GM19463 (cell line): Measurements from ENCODE around the gene MAGEB10.
"Not testable (repeated sequence)": the region's sequence is repeated elsewhere in the genome, so short reads cannot be mapped to it uniquely, and the experiment has no call there.

Experiments used
- ATAC-seq: cut with Tn5 transposase; IDR thresholded peaks from one replicate; pipeline ENCODE4 v1.9.1; 2021; ENCODE audit warnings: mild to moderate bottlenecking, moderate library complexity; ENCODE audit not compliant: unreplicated experiment

Gene MAGEB10

GRCh38 chrX:27807690-27808089, at the start of gene MAGEB10:
TSS of gene MAGEB10 (plus strand) at chrX:27807990. CDS start at chrX:27821307, 13,317 bp downstream.
- no peak for ATAC-seq

- no peak for ATAC-seq
Observed at GRCh38 chrX:27765718-27766117, 42.1 kb upstream of the MAGEB10 start.

GRCh38 chrX:27767387-27767786, 40.4 kb upstream of the MAGEB10 start:
- no peak for ATAC-seq

- no peak for ATAC-seq
Observed at GRCh38 chrX:27775984-27776383, 31.8 kb upstream of the MAGEB10 start.

- ATAC-seq = no peak
Observed at GRCh38 chrX:27796640-27797257, 11.0 kb upstream of the MAGEB10 start.

- ATAC-seq = no peak
Observed at GRCh38 chrX:27797575-27797974, 10.2 kb upstream of the MAGEB10 start.

GRCh38 chrX:27808226-27808625, 436 bp downstream of the MAGEB10 start:
- ATAC-seq = no peak

GRCh38 chrX:27808991-27809859, 1.4 kb downstream of the MAGEB10 start:
- not testable (repeated sequence) for ATAC-seq

- no peak for ATAC-seq
Observed at GRCh38 chrX:27815209-27815608, 7.4 kb downstream of the MAGEB10 start.

GRCh38 chrX:27823812-27824211, 16.0 kb downstream of the MAGEB10 start:
- no peak for ATAC-seq

- no peak for ATAC-seq
Observed at GRCh38 chrX:27838185-27838584, 30.4 kb downstream of the MAGEB10 start.

GRCh38 chrX:27840881-27841280, 33.1 kb downstream of the MAGEB10 start:
- no peak for ATAC-seq

- no peak for ATAC-seq
Observed at GRCh38 chrX:27842859-27843258, 35.1 kb downstream of the MAGEB10 start.

GRCh38 chrX:27860337-27860736, 52.5 kb downstream of the MAGEB10 start:
- ATAC-seq = no peak

GRCh38 chrX:27863809-27864208, 56.0 kb downstream of the MAGEB10 start:
- no peak for ATAC-seq
